Uterus (tissue), 4 donors: ENCODE data around the gene ARAP2. TPM values are rescaled to one million over a fixed set of nuclear protein-coding genes. Genes with fewer than 3 reads are reported as not detected.

Experiments
- DNase-seq, 2 donors: peaks; one replicate each; pipeline ENCODE4 v3.0.0-alpha.2; 2019 to 2020
- H3K27ac ChIP-seq, 2 donors: fragments of 200-600 bp; sonication (generic); 1 replicate in 1 of 2; 2 replicates in 1 of 2; pipeline ENCODE4 v1.5.1; 2016 to 2018
- H3K27me3 ChIP-seq, 2 donors: fragments of 200-600 bp; sonication (generic); one replicate each; pipeline ENCODE4 v1.5.1; 2018 to 2019; ENCODE audit warnings: control low read depth in 1 of 2
- H3K36me3 ChIP-seq, 2 donors: fragments of 200-600 bp; sonication (generic); one replicate each; pipeline ENCODE4 v1.5.1; 2019; ENCODE audit warnings: control low read depth in 1 of 2
- H3K4me1 ChIP-seq, 2 donors: fragments of 200-600 bp; sonication (generic); one replicate each; pipeline ENCODE4 v1.5.1; 2018 to 2019; ENCODE audit warnings: control low read depth in 1 of 2
- H3K4me3 ChIP-seq, 2 donors: fragments of 200-600 bp; sonication (generic); 1 replicate in 1 of 2; 2 replicates in 1 of 2; pipeline ENCODE4 v1.5.1; 2018 to 2019; ENCODE audit warnings: mild to moderate bottlenecking in 1 of 2
- H3K9me3 ChIP-seq, 2 donors: fragments of 200-600 bp; sonication (generic); one replicate each; pipeline ENCODE4 v1.5.1; 2019; ENCODE audit warnings: control low read depth in 1 of 2
- CTCF ChIP-seq, 4 experiments: fragments of 200-600 bp in 2 of 4; fragments of 450-650 bp in 2 of 4; sonication (generic) in 2 of 4; IDR thresholded peaks; one replicate each; pipeline ENCODE4 v1.5.1; 2016 to 2019; ENCODE audit warnings: antibody characterized with exemption in 4 of 4, mild to moderate bottlenecking in 2 of 4, moderate library complexity in 1 of 4
- POLR2A ChIP-seq, 2 donors: fragments of 450-650 bp; IDR thresholded peaks; one replicate each; pipeline ENCODE4 v1.6.1; 2016; ENCODE audit warnings: antibody characterized with exemption in 2 of 2, mild to moderate bottlenecking in 1 of 2, moderate library complexity in 1 of 2
- intact Hi-C: fragments of 100-400 bp; cut with DNase I; formaldehyde crosslinking; loops from one replicate; pipeline ENCODE4 v1.15.1; 2023; ENCODE audit warnings: low total_unique reads
- total RNA-seq, 4 donors: library from RNA; depleted of rRNA in 3 of 4; stranded (reverse); fragments of >200 nt in 3 of 4; gene quantifications; one replicate each; pipeline versions ENCODE4 v1.1.0 to v1.2.4, GENCODE V29; 2014 to 2023
- donor health status: DM: yes; HTN: yes; CAD: no.

ARAP2 gene
- total RNA-seq, 4 donors from 2014 or later: 10.5 to 134 (median 27.1) TPM

GRCh38 chr4:36243355-36244256, 708 bp downstream of the ARAP2 start:
- H3K36me3 ChIP-seq: no peaks in the 10 kb centered on the region
- intact Hi-C loops: no loop called here

GRCh38 chr4:36242629-36243354, 1.5 kb downstream of the ARAP2 start:
- Histone ChIP-seq H3K36me3 (no peaks in the 10 kb centered on the region), H3K9me3 (no peaks in the 10 kb centered on the region), H3K27ac (peak overlapping the region; percentile 8 to 94), H3K4me3 (peak overlapping the region; percentile 74 to 87), H3K27me3 (no peaks in the 10 kb centered on the region), H3K4me1 (no peaks in the 10 kb centered on the region)
- no peak for TF ChIP-seq CTCF (IDR thresholded peaks at IDR 0.05)
- intact Hi-C loops: no loop called here
- DNase-seq: no peak

More at GRCh38 chr4:36243355-36244256, 708 bp downstream of the ARAP2 start:
- H3K27me3 ChIP-seq: no peaks in the 10 kb centered on the region
- peak overlapping the region; percentile 87 to 94 for H3K27ac ChIP-seq
- H3K4me1 ChIP-seq: no peaks in the 10 kb centered on the region
- TF ChIP-seq CTCF (IDR thresholded peaks at IDR 0.05): no peak
- no peak for TF ChIP-seq POLR2A (IDR thresholded peaks at IDR 0.05)
- H3K9me3 ChIP-seq: no peaks in the 10 kb centered on the region
- DNase-seq: peak; percentile 23 to 46
- peak overlapping the region; percentile 74 to 87 for H3K4me3 ChIP-seq

- DNase-seq: no peak
- H3K27me3 ChIP-seq: no peaks in the 10 kb centered on the region
- H3K27ac ChIP-seq: peak overlapping the region; percentile 8 to 94
- peak overlapping the region in 1 of 2 donors; percentile 87 for H3K4me3 ChIP-seq
- H3K36me3 ChIP-seq: no peaks in the 10 kb centered on the region
- TF ChIP-seq CTCF (IDR thresholded peaks at IDR 0.05) (no peak), POLR2A (IDR thresholded peaks at IDR 0.05) (no peak)
- intact Hi-C loops: no loop called here
- H3K4me1 ChIP-seq: no peaks in the 10 kb centered on the region
- no peaks in the 10 kb centered on the region for H3K9me3 ChIP-seq
Observed at GRCh38 chr4:36241771-36242170, 2.5 kb downstream of the ARAP2 start.

- Histone ChIP-seq H3K4me1 (no peaks in the 10 kb centered on the region), H3K27me3 (no peaks in the 10 kb centered on the region), H3K9me3 (no peaks in the 10 kb centered on the region), H3K36me3 (no peaks in the 10 kb centered on the region), H3K4me3 (no peak overlapping the region), H3K27ac (no peak overlapping the region)
- TF ChIP-seq CTCF (IDR thresholded peaks at IDR 0.05) (no peak), POLR2A (IDR thresholded peaks at IDR 0.05) (no peak)
- no peak for DNase-seq
- intact Hi-C loops: no loop called here
Observed at GRCh38 chr4:36237366-36238313, 6.7 kb downstream of the ARAP2 start.
